ENCODE data around the gene CTSC. TPM values are rescaled to one million over a fixed set of nuclear protein-coding genes. Genes with fewer than 3 reads are reported as not detected.

The CTSC gene
- total RNA-seq = 24.1 and 46.0 TPM in 2 replicates

DNA sequence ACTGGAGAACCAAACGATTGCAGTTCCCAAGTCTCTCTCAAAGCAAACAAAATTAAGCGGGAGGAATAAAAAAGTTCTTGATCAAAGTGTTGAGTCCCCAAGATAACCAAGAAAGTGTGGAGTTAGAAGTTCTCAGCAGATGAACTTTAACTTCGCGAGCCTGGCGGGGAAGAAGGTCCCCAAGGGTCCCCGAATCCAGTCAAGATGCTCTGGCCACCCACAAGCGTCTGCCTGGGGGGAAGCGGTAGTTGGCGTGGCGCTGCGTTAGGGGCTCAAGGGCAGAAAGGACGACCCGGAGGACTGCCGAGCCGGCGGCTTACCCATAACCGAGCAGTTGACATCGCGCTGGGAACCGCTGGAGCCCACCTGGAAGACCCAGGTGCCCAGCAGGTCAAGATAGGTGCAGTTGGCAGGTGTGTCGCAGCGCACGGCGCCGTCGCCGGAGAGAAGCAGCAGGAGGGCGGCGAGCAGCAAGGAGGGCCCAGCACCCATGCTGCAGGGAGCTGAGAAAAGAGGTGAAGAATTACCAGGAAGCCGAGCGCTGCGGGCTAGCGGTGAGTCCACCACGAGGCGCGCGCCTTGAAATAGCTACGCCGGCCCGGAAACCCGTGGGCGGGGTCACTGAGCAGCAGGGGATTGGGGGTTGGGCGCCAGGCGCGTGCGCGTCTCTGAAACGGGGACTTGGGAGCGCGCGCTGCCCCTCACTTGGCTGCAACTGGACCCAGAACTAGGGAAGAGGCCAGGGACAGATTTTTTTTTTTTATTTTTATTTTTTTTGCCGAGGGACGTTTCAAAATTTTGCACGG lies at the start of gene CTSC:
CTSC (minus strand) TSS at position 556 of the 806 bp plus-strand sequence; CDS start at position 492, 64 bp downstream.
- DNase-seq (ENCODE audit: low read depth in 2 of 2) = peak; percentile 42 to 90

- no peak for DNase-seq (ENCODE audit: low read depth in 2 of 2)
Observed at GRCh38 chr11:88384669-88385005, 47.1 kb upstream of the CTSC start.

GRCh38 chr11:88384004-88384668 lies 46.6 kb upstream of the CTSC start:
- peak in 1 of 2 donors; percentile 63 for DNase-seq (ENCODE audit: low read depth in 2 of 2)

GRCh38 chr11:88383447-88383846 lies 45.9 kb upstream of the CTSC start:
- peak in 1 of 2 donors; percentile 36 for DNase-seq (ENCODE audit: low read depth in 2 of 2)

DNA sequence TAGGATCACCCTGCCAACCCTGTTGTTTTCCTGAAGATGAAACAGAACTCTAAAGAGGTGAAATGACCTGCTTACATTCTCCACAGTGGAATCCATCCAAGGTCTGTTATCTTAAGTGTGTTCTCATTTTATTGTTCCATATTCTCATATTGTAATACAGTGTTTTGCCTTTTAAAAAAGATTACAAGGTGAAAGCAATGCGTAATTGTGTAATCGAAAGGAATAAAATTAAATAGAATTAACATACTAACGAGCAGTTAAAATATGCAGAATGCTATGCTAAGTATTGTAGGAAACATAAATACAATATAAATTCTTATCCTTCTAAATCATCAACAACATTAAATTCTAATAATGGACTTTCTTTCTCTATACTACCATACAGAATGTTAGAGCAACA lies 41.6 kb upstream of the CTSC start:
- no peak for DNase-seq (ENCODE audit: low read depth in 2 of 2)

GRCh38 chr11:88378422-88379066 lies 41.0 kb upstream of the CTSC start:
- DNase-seq (ENCODE audit: low read depth in 2 of 2) = no peak

DNA sequence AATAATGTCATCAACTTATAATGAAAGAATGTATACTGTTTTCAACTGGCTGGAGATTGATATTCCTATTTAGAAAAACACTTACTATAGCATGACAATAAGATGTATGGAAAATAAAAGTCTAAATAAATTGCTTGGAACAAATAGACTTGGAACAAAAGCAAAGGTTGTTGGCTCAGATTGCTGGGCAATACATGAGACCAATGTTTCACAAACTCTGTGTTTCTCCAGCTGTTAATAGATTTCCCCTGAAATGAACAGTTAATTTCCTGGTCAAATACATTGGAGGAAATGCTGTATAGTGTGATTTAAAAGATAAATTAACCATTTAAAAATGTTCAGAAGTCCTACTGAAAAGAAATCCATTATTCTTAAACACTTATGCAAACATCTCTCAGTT lies 40.1 kb upstream of the CTSC start:
- peak in 1 of 2 donors; percentile 85 for DNase-seq (ENCODE audit: low read depth in 2 of 2)

- DNase-seq (ENCODE audit: low read depth in 2 of 2) = peak in 1 of 2 donors; percentile 10
Observed at GRCh38 chr11:88377144-88377543, 39.6 kb upstream of the CTSC start.

DNA sequence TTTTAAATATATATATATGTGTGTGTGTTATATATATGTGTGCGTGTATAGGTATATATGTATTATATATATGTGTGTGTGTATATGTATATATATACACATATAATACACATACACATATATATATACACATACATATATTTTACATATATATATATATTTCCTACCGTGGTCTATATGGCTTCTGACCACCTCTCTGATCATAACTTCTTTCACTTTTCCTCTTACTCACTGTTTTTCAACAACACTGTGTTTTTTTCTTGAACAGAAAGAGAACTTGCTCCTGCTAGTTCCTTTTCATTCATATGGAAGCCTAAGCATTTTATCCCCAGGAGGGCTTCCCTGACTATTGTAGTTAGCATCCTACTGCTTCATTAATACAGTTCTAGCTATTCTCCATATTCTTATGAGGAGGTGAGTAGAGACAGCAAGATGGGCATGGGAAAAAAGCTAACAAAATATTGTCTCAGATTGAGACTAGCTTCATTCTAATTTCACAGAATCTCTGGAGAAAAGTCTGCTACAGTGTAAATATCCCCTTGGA lies 38.5 kb upstream of the CTSC start:
- no peak for DNase-seq (ENCODE audit: low read depth in 2 of 2)

DNA sequence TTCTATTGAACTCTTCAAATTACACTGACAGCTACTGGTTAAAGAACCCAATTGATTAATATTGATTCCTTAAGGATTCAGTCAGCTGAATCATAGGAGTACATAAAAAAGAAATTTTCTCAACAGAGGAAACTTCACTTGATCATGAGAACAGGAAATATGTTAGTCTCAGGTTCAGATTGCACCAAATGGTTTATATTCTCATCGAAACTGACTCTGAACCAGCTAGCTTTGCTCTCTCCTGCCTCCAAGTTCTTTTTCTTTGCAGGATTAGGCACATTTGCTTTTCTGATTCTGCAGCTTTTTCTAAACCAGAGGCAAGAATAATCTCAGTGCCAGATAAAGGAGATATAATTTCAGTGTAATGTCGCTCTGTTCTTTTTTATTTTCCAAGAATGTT lies 33.2 kb upstream of the CTSC start:
- no peak for DNase-seq (ENCODE audit: low read depth in 2 of 2)

DNA sequence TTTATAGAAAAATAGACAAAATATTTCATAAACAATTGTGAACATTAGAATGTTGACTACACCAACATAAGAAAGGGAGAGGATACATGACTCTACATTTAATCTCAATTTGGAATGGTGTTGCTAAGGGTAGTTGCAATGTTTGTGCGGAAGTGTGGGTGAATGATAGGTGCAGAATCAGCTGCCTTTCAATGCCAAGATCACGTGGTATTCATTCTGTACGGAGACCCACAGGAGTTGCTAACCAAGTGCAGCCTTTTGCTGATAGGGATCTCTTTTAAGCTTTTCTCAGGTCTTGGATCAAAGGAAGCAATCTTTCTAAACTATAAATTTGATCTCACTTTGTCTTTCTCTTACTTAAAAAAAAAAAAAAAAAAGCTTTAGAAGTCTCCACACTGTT lies 29.8 kb upstream of the CTSC start:
- no peak for DNase-seq (ENCODE audit: low read depth in 2 of 2)

DNA sequence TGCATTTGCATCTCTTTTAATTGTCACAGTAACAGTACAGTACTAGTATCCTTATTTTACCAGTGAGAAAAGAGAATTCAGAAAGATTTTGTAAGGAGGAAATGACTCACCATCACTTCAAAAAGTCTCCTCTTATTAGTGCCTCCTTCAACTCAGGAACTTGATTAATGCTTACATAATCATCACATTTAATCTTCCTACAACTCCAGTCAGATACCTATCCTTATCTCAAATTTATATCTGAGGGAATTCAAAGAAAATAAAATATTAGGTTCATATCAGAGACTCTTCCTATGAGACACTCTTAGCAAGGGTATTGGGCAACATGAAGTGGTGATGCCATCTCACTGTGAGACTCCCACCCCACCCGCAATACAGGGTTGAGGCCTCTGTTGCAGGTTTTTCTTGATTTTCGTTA lies 26.1 kb upstream of the CTSC start:
- DNase-seq (ENCODE audit: low read depth in 2 of 2) = peak in 1 of 2 donors; percentile 34

GRCh38 chr11:88363004-88363403 lies 25.5 kb upstream of the CTSC start:
- DNase-seq (ENCODE audit: low read depth in 2 of 2) = no peak

GRCh38 chr11:88360141-88360540 lies 22.6 kb upstream of the CTSC start:
- DNase-seq (ENCODE audit: low read depth in 2 of 2) = no peak

DNA sequence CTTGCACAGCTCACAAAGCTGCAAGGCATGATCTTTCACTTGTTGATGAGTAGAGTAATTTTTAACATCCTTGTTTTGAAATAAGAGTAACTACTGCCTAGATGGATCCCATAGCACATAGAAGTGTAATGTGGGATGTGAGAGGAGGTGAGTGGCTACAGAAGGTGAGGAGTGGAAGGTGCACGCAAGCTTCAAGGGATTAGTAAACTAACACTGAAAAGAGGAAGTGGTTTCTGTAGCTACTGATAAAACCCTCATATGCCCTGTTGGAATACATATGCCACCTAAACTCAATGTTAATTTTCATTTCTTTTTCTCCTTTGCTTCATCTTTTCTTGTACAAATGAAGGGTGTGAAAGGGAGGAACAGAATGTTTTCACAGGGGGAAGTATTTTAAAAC lies 22.0 kb upstream of the CTSC start:
- no peak for DNase-seq (ENCODE audit: low read depth in 2 of 2)

GRCh38 chr11:88359114-88359513 lies 21.6 kb upstream of the CTSC start:
- DNase-seq (ENCODE audit: low read depth in 2 of 2) = no peak

DNA sequence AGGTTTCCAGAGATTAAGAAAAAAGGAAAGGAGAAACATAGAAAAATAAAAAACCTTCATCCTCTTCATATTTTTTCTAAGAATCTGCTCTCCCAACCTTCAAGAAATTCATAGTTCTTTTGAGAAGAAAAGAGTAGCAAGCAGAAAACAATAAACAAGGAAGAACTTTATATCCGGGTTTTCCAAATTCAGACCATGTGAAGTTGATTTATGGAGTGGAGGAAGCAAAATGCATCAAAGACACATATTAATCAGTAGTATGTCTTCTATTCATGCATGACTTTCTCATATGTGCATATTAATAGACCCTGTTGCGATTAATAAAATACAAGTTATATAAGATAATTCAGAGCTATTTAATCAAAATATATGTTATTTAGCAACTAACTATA lies 20.5 kb upstream of the CTSC start:
- DNase-seq (ENCODE audit: low read depth in 2 of 2) = no peak

DNA sequence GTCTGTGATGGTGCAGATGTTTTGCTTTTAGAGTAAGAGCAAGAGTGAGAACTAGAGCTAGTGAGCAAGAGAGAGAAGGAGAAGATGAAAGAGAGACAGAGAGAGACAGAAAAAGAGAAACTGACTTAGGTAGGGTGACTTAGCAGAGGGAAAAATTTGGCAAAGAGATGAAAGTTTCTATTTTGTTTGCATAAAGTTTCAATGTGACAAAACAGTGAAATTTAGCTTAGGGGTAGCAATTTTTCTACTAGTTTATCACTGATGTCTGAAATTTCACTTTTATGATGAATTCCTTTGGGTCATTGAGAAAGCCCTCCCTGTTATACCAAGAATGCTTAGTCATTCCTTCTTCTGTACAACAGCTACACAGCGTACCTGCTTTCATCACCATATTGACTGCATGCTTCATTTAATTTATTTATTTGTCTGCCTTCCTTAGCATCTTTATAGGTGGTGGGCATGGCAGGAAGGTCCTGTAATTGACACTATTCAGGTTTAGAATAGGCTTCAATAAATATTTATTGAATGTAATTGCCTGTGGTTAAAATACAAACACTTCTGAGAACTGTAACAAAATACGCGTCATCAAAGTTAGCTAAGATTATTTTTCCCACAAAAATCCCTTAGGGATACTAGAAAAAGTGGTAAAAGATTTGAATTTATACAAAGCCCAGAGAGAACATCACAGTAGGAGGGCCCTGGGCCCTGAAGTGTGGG lies 19.9 kb upstream of the CTSC start:
- no peak for DNase-seq (ENCODE audit: low read depth in 2 of 2)

DNA sequence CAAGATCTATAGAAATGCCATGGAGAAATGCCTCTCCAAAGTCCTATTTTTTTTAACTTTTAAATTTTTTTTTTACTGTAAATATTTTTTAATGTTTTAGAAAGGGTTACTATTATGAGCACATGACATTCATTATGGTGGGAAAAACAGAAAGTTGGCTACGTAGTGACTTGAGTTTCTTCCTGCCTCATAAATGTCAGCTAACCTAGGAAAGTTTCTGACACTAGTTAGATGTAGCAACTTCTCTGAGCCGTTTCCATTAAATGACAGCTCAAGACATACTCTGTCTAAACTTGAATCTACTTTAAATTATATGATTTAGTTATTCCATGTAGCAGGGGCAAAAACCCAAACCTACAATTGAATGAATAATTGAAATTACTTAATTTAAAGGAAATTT lies 18.4 kb upstream of the CTSC start:
- DNase-seq (ENCODE audit: low read depth in 2 of 2) = no peak

DNA sequence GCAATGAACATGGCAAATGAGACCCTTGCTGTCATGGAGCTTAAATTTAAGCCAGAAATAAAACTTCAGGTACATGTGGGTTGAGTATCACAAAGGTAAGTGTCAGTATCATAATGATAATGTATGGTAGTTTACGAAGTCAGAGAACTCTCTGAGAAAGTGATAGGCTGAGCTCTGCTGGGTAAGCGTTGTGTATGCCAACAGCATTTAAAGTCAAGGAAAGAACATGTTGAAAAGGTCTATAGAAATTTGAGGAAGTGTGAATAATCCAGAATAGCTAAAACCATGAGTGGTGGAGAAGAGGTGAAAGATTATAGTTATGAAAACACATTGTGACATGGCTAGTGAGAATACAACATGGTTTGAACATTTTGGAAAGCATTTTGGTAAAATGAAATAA lies 17.4 kb upstream of the CTSC start:
- no peak for DNase-seq (ENCODE audit: low read depth in 2 of 2)

GRCh38 chr11:88353835-88354496 lies 16.4 kb upstream of the CTSC start:
- DNase-seq (ENCODE audit: low read depth in 2 of 2) = no peak
